ENCODE results near the gene ACTL8.

GRCh38 chr1:17798799-17799382 lies 43.8 kb downstream of the ACTL8 start:
- TF ChIP-seq, protein P1, sequence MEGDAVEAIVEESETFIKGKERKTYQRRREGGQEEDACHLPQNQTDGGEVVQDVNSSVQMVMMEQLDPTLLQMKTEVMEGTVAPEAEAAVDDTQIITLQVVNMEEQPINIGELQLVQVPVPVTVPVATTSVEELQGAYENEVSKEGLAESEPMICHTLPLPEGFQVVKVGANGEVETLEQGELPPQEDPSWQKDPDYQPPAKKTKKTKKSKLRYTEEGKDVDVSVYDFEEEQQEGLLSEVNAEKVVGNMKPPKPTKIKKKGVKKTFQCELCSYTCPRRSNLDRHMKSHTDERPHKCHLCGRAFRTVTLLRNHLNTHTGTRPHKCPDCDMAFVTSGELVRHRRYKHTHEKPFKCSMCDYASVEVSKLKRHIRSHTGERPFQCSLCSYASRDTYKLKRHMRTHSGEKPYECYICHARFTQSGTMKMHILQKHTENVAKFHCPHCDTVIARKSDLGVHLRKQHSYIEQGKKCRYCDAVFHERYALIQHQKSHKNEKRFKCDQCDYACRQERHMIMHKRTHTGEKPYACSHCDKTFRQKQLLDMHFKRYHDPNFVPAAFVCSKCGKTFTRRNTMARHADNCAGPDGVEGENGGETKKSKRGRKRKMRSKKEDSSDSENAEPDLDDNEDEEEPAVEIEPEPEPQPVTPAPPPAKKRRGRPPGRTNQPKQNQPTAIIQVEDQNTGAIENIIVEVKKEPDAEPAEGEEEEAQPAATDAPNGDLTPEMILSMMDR (IDR thresholded peaks at IDR 0.05; ENCODE audit: low read depth, low read length), result no peak
- no peak for TF ChIP-seq EZH2phosphoT487 (IDR thresholded peaks at IDR 0.05; ENCODE audit: low read depth)
